Measurements from ENCODE around the gene DCLK1. TPM values are rescaled to one million over a fixed set of nuclear protein-coding genes. Genes with fewer than 3 reads are reported as not detected.
"Not testable (repeated sequence)": the region's sequence is repeated elsewhere in the genome, so short reads cannot be mapped to it uniquely, and the experiment has no call there.

Gene DCLK1
- total RNA-seq, 3 donors from 2014 or later: not detected

DNA sequence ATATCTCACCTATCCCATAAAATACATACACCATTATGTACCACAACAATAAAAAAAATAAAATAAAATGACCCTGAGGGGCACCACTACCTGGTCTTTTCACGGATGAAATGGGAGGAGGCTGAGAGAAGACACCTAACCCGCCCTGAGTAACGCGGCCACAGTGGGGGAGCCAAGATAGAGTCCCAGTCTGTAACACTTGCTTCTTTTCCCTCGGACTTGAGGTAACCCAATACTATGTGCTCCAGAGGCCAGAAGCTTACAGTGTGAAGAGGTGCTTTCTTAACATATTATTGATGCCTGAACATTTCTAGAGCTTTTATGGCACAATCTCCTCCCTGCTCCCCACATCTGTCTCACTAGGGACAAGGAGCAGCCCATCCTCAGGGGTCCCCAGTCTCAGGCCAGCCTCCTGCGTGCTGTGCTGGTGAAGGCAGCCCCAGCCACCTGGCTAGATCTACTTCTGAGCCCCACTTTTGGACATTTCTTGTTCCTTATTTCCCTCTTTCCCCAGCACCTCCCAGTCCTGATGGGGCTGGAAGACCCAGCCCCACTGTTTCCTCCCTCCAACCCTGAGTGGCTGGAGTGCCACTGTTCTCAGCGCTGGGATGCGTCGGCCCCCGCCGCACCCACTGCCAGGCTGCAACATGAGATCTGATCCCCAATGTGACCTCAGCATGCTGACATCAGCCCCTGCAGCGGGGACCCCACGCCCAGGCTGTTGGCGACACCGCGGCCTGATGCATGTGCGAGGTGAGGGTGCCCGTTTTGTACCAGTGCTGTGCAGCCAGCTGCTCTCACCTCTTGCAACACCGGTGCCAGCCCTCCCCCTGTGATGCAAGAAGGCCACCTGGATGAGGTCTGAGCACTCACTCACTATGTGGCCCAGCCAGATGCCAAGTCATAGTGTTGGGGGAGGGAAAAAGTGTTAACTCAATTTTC, 143.3 kb downstream of the DCLK1 start:
- Mint-ChIP-seq H3K4me1 (ENCODE audit: low read depth) (no peaks in the 10 kb centered on the region), H3K27me3 (ENCODE audit: low read depth) (peaks cover 2% of the 10 kb centered on the region), H3K36me3 (ENCODE audit: insufficient read depth) (no peaks in the 10 kb centered on the region), H3K4me3 (no peak overlapping the region), H3K9me3 (no peaks in the 10 kb centered on the region)
- no peak for ATAC-seq
- DNase-seq: no peak

DNA sequence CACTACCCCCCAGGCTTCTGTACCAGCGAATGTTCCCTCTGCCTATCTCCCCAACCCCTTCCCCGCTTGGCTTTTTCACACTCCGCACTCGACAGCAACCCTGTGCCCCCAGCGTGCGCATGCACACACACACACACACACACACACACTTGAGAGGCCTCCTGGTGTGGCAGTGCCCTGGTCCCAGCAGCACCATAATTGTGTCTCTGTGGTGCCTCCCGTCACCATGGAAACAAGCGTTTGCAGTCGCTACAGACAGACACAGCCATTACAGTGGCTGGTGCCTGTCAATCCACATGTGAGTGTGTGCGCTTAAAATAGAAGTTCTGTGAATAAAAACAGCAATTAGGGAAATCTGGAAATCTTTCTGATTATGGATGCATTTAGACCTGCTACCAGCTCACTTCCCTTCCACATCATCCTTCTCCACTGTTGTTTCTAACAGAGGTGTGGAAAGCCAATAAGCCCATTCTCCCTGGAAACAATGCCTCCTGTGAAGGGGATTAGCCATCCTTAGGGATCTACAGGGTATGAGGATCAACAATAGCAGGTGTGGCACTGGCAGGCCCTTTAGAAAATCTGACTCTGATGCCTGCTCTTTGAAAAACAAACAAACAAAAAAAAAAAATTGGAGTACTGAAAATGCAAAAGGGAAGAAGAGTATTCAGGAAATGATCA, 146.3 kb downstream of the DCLK1 start:
- no peaks in the 10 kb centered on the region for H3K36me3 Mint-ChIP-seq (ENCODE audit: insufficient read depth)
- no peaks in the 10 kb centered on the region for H3K9me3 Mint-ChIP-seq
- H3K4me3 Mint-ChIP-seq: no peak overlapping the region
- peaks cover 2% of the 10 kb centered on the region for H3K27me3 Mint-ChIP-seq (ENCODE audit: low read depth)
- H3K4me1 Mint-ChIP-seq (ENCODE audit: low read depth): no peaks in the 10 kb centered on the region
- DNase-seq (no peak), ATAC-seq (no peak)

DNA sequence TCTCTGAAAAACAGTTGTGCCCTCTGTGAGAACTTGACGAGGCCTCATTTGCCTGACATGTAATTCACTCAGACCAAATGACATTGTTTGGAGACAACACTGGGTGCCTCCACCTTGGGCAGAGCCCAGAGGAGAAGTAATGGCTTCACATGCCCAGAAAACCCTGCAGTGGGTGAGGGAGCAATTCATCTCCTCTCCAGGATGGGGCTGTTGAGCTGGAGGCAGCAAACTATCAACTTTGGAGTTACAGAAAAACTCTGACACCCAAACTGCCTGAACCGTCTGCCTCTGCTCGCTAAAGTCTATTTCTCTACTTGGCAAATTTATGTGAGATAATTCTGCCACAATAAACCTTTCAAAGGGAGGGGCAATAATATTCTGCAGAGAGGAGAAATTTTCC, 146.9 kb downstream of the DCLK1 start:
- DNase-seq: no peak
- no peak for ATAC-seq
- Mint-ChIP-seq H3K9me3 (no peaks in the 10 kb centered on the region), H3K4me3 (no peak overlapping the region), H3K36me3 (ENCODE audit: insufficient read depth) (no peaks in the 10 kb centered on the region), H3K27me3 (ENCODE audit: low read depth) (peaks cover 2% of the 10 kb centered on the region), H3K4me1 (ENCODE audit: low read depth) (no peaks in the 10 kb centered on the region)

DNA sequence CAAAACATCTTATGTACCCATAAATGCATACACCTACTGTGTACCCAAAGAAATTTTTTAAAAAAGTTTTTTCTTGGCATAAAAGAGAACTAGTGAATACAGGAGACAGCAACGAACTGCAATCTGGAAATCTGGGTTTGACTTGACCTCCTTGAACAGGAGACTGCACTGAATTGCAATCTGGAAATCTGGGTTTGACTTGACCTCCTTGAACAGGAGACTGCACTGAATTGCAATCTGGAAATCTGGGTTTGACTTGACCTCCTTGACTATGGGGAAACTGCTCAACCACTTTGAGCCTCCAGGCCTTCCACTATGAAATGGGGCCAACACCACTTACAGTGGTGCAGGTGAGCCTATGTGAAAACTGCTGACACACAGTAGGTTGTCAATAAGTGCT, 147.5 kb downstream of the DCLK1 start:
- H3K27me3 Mint-ChIP-seq (ENCODE audit: low read depth); DNase-seq; ATAC-seq; H3K4me1 Mint-ChIP-seq (ENCODE audit: low read depth); H3K4me3 Mint-ChIP-seq; H3K36me3 Mint-ChIP-seq (ENCODE audit: insufficient read depth); H3K9me3 Mint-ChIP-seq: not testable (repeated sequence)

DNA sequence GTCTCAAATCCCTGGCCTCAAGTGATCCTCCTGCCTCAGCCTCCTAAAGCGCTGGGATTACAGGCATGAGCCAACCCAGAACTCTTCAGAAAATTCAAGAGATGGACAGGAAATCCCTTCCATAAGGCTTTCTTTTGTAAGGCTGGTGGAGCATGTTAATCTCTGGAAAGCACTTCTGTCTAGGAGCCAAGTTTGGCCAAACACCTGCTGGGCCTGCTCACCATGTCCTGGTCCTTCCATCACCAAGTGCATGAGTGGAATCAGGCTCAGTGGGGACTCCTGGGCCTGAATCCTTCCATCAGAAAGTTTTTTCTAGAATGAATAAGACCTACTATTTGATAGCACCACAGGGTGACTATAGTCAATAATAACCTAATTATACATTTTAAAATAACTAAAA, 148.0 kb downstream of the DCLK1 start:
- Mint-ChIP-seq H3K4me3 (no peak overlapping the region), H3K9me3 (no peaks in the 10 kb centered on the region), H3K36me3 (ENCODE audit: insufficient read depth) (no peaks in the 10 kb centered on the region), H3K4me1 (ENCODE audit: low read depth) (no peaks in the 10 kb centered on the region), H3K27me3 (ENCODE audit: low read depth) (peaks cover 2% of the 10 kb centered on the region)
- DNase-seq: no peak
- ATAC-seq: no peak

DNA sequence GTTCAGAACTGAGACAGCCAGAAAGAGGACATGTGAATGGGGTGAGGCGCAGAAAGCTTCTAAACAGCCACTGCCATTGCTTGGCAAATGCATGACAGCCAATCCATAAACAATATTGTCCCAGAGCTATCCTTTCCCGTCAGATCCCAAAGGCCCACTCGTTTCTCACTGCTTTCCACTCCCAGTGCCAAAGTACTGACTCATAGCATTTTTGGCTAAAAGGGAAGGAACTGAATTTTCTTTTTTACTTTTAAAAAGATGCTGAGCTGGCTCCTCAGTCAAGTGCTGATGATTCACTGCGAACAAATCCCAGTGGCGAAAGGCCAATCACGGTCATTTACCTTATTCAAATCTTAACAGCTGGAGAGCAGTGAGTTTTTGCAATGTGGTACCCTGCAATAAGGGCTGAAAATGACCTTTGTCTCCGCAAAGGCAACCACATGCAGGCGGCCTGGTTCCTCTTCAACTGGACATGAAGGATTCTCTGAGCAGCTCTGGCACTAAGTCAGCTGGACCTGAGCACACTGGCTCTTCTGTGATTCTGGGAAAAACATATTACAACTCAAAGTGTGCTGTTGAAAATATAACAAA, 151.7 kb downstream of the DCLK1 start:
- H3K9me3 Mint-ChIP-seq: no peaks in the 10 kb centered on the region
- H3K27me3 Mint-ChIP-seq (ENCODE audit: low read depth): no peaks in the 10 kb centered on the region
- ATAC-seq (no peak), DNase-seq (no peak)
- no peaks in the 10 kb centered on the region for H3K4me1 Mint-ChIP-seq (ENCODE audit: low read depth)
- H3K36me3 Mint-ChIP-seq (ENCODE audit: insufficient read depth): no peaks in the 10 kb centered on the region
- H3K4me3 Mint-ChIP-seq: no peak overlapping the region

DNA sequence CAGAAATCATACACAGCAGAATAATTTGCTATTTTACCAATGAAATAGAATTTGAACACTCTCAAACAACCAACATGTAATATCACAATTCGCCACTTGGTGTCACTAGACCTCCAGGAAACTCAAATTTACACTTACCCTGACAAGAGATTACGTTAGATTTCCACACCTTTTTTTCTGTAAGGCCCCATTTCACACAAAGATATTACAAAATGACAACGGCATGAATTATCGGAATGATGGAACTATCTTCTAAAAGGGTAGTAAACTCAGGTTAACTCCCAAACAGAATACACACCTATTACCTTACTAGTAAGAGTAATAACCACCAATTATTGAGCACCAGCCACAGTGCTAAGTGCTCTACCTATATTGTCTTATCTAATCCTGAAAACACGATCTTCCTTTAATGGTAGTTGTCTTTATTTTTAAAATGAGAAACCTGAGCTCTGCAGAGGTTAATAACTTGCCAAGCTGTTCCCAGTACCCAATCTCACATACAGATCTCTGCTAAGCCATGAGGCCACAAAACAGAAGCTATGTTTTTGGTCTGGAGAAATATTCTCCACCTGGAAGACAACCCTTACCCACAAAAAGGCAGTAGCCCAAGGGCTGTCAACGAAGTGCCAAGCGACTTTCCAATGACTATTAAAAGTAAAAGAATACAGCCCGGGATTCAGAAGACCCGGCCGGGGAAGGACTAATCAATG, 152.4 kb downstream of the DCLK1 start:
- Mint-ChIP-seq H3K4me1 (ENCODE audit: low read depth) (no peaks in the 10 kb centered on the region), H3K9me3 (peaks cover 3% of the 10 kb centered on the region), H3K36me3 (ENCODE audit: insufficient read depth) (no peaks in the 10 kb centered on the region), H3K27me3 (ENCODE audit: low read depth) (no peaks in the 10 kb centered on the region), H3K4me3 (no peak overlapping the region)
- DNase-seq: no peak
- ATAC-seq: no peak

DNA sequence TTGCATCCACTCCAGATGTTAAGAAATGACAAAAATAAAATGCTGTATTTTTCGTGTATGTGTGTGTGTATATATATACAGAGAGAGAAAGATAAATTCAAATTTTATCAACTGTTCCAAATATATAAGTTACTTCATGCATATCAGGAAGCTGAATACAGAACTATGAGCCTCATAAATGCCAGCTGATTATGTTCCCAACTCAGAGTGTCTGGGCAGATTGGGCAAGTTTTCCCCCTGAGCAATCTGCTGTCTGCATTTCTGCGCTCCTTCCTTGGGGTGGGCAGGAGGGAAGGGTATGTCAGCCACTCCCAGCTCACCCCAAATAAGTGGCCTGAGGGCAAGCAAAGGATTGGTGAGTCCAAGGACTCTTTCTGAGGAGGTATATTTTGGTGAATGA, 154.1 kb downstream of the DCLK1 start:
- DNase-seq (no peak), ATAC-seq (no peak)
- Mint-ChIP-seq H3K4me1 (ENCODE audit: low read depth) (no peaks in the 10 kb centered on the region), H3K4me3 (no peak overlapping the region), H3K27me3 (ENCODE audit: low read depth) (no peaks in the 10 kb centered on the region), H3K9me3 (peaks cover 7% of the 10 kb centered on the region), H3K36me3 (ENCODE audit: insufficient read depth) (no peaks in the 10 kb centered on the region)

DNA sequence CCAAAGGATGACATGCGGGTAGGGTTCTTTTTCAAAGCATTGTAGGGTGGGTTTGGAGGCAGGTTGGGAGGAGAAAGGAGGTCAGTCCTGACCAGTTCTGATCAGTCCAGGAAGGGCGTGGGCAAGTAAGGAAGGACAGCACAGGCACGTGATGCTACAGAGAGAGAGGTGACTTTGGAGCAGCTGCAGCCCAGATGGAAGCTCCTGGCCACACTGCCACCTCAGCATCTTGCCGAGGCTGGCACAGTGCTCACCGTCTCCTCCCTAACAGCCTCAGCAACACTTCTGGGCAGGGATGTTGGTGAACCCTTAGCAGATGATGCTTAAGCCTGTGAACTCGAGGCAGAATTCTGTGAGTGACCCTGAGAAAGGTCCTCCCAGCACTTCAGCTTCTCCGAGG, 155.1 kb downstream of the DCLK1 start:
- DNase-seq (no peak), ATAC-seq (no peak)
- no peaks in the 10 kb centered on the region for H3K27me3 Mint-ChIP-seq (ENCODE audit: low read depth)
- no peak overlapping the region for H3K4me3 Mint-ChIP-seq
- H3K4me1 Mint-ChIP-seq (ENCODE audit: low read depth): no peaks in the 10 kb centered on the region
- peaks cover 7% of the 10 kb centered on the region for H3K9me3 Mint-ChIP-seq
- H3K36me3 Mint-ChIP-seq (ENCODE audit: insufficient read depth): no peaks in the 10 kb centered on the region

DNA sequence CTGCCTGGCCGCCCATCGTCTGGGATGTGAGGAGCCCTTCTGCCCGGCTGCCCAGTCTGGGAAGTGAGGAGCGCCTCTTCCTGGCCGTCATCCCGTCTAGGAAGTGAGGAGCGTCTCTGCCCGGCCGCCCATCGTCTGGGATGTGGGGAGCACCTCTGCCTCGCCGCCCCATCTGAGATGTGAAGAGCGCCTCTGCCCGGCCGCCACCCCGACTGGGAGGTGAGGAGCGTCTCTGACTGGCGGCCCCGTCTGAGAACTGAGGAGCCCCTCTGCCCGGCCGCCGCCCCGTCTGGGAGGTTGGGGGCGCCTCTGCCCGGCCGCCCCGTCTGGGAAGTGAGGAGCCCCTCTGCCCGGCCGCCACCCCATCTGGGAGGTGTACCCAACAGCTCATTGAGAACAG, 164.2 kb downstream of the DCLK1 start:
- H3K4me1 Mint-ChIP-seq (ENCODE audit: low read depth); ATAC-seq: not testable (repeated sequence)
- peaks cover 15% of the 10 kb centered on the region for H3K9me3 Mint-ChIP-seq

DNA sequence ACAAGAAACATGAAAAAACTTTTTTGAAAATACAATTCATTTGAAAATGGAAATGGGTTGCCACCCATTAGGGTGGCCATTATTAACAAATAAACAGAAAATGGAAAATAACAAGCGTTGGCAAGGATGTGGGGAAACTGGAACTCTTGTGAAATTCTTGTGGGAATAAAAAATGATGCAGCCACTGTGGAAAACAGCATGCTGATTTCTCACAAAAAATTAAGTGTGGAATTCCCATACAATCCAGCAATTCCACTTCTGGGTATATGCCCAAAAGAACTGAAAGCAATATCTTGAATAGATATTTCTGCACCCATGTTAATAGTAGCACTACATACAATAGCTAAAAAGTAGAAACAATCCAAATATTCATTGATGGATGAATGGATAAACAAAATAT, 165.2 kb downstream of the DCLK1 start:
- Mint-ChIP-seq H3K4me3 (no peak overlapping the region), H3K4me1 (ENCODE audit: low read depth) (no peaks in the 10 kb centered on the region), H3K36me3 (ENCODE audit: insufficient read depth) (no peaks in the 10 kb centered on the region), H3K27me3 (ENCODE audit: low read depth) (no peaks in the 10 kb centered on the region), H3K9me3 (peaks cover 15% of the 10 kb centered on the region)
- ATAC-seq (no peak), DNase-seq (no peak)

More for the DNA sequence above, 164.2 kb downstream of the DCLK1 start:
- not testable (repeated sequence) for DNase-seq; H3K4me3 Mint-ChIP-seq; H3K27me3 Mint-ChIP-seq (ENCODE audit: low read depth); H3K36me3 Mint-ChIP-seq (ENCODE audit: insufficient read depth)

DNA sequence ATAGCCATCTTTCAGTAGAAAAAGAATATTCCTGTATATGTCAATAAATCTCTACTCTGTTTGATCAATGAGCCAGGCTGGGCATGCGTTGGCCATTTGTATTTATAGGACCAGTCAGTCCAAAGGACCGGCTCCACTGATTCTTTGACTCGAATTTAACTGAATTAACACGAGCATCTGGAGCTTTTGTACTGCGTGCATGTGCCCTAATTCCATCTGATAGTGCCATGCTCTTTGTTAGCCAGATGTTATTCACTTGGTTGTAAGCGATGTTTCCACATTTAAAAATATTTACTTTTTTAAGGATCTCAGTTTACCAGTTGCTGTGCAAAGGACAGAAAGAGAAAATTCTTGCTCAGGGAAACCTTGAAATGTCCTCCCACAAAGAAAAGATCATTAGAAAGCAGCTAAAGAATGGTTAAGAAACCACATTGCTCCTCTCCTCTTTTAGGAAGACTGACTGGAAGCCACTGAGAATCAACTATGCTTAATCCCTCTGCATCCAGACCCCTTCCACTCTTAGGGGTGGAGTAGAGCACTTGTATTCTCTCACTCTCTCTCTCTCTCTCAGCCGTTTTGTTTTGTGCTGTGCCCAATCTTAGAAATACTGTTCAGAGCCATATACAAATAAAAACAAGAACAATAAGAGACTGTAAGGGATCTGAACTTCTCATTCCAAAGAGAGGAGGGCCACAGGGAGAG, 165.8 kb downstream of the DCLK1 start:
- DNase-seq (no peak), ATAC-seq (no peak)
- Mint-ChIP-seq H3K9me3 (peaks cover 15% of the 10 kb centered on the region), H3K4me1 (ENCODE audit: low read depth) (no peaks in the 10 kb centered on the region), H3K36me3 (ENCODE audit: insufficient read depth) (no peaks in the 10 kb centered on the region), H3K27me3 (ENCODE audit: low read depth) (no peaks in the 10 kb centered on the region), H3K4me3 (no peak overlapping the region)

DNA sequence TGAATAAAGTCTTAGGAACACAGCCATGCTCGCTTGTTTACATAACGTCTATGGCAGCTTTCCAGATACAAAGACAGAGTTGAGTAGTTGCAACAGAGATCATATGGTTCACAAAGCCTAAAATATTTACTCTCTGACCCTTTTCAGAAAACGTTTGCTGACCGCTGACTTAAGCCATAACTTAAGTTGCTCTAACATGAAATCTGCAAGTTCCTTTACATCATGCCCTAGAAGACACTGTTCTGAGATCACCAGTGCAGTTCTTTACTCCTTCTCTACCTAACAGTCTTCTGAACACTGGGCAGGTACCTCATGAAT, 166.4 kb downstream of the DCLK1 start:
- Mint-ChIP-seq H3K4me1 (ENCODE audit: low read depth) (no peaks in the 10 kb centered on the region), H3K9me3 (peaks cover 15% of the 10 kb centered on the region), H3K4me3 (no peak overlapping the region), H3K36me3 (ENCODE audit: insufficient read depth) (no peaks in the 10 kb centered on the region), H3K27me3 (ENCODE audit: low read depth) (no peaks in the 10 kb centered on the region)
- DNase-seq: no peak
- ATAC-seq: no peak

All from activated T-cell treated with anti-CD3 and anti-CD28 coated beads, Interleukin-2, amount 50 U/mL, for 4 hours (primary cell).